SK-N-SH (cell line): ENCODE data around the gene AHNAK2. TPM values are rescaled to one million over a fixed set of nuclear protein-coding genes. Genes with fewer than 3 reads are reported as not detected.

Experiments
- CTCF ChIA-PET: fragments of 300-600, 350-600 bp; formaldehyde crosslinking; extraction: SDS; loops from one replicate; lab custom pipeline; 2021; lab: Yijun Ruan, JAX
- POLR2A ChIA-PET: fragments of 350-600 bp; sonication (Branson Sonifier 250); formaldehyde crosslinking; extraction: SDS; loops from one replicate; lab custom pipeline; 2020; ENCODE audit warnings: antibody characterized with exemption, inconsistent platforms; lab: Yijun Ruan, JAX
- DNase-seq: peaks from one replicate; pipeline ENCODE4 v3.0.0; 2012
- H2AFZ ChIP-seq: fragments of 200-600 bp; sonication (generic); 2 replicates; pipeline ENCODE4 v1.8.1; 2016; ENCODE audit warnings: antibody characterized with exemption, mild to moderate bottlenecking, low read depth
- H3F3A ChIP-seq: fragments of 200-600 bp; sonication (generic); replicated peaks from 2 replicates; pipeline ENCODE3; 2016; ENCODE audit warnings: antibody characterized with exemption, mild to moderate bottlenecking; ENCODE audit not compliant: insufficient read depth
- H3K27ac ChIP-seq, 2 experiments: fragments of 200-500 bp in 1 of 2; fragments of 200-600 bp in 1 of 2; sonication (Bioruptor generic) in 1 of 2; sonication (generic), shearing (Covaris generic) in 1 of 2; 2 replicates each; pipeline versions ENCODE4 v1.5.1 to v1.6.1; 2014 to 2016; ENCODE audit warnings: low read depth in 2 of 2, inconsistent platforms in 1 of 2, low read length in 1 of 2, mild to moderate bottlenecking in 1 of 2, mixed read lengths in 1 of 2
- H3K27me3 ChIP-seq: fragments of 200-600 bp; sonication (generic), shearing (Covaris generic); 2 replicates; pipeline ENCODE4 v1.6.1; 2016; ENCODE audit warnings: mixed run types; ENCODE audit not compliant: insufficient read depth
- H3K36me3 ChIP-seq, 2 experiments: fragments of 200-500 bp in 1 of 2; fragments of 200-600 bp in 1 of 2; sonication (Bioruptor generic) in 1 of 2; sonication (generic) in 1 of 2; replicated peaks in 1 of 2; 2 replicates each; pipeline versions ENCODE3 to v1.5.1; 2014 to 2016; ENCODE audit warnings: low read length in 1 of 2, mild to moderate bottlenecking in 1 of 2; ENCODE audit not compliant: insufficient read depth in 2 of 2, control insufficient read depth in 1 of 2
- H3K4me1 ChIP-seq, 2 experiments: fragments of 200-500 bp in 1 of 2; fragments of 200-600 bp in 1 of 2; sonication (Bioruptor generic) in 1 of 2; sonication (generic), shearing (Covaris generic) in 1 of 2; 2 replicates each; pipeline versions ENCODE4 v1.5.1 to v1.6.1; 2014 to 2016; ENCODE audit warnings: low read depth in 1 of 2, low read length in 1 of 2, mixed run types in 1 of 2; ENCODE audit not compliant: insufficient read depth in 2 of 2, control insufficient read depth in 1 of 2
- H3K4me2 ChIP-seq: fragments of 200-600 bp; sonication (generic), shearing (Covaris generic); 2 replicates; pipeline ENCODE4 v1.6.1; 2017; ENCODE audit warnings: mixed run types
- H3K4me3 ChIP-seq, 2 experiments: fragments of 200-500 bp in 1 of 2; fragments of 200-600 bp in 1 of 2; sonication (Bioruptor generic) in 1 of 2; sonication (generic), shearing (Covaris generic) in 1 of 2; 2 replicates each; pipeline versions ENCODE4 v1.5.1 to v1.8.1; 2014 to 2016; ENCODE audit warnings: low read depth in 2 of 2, inconsistent platforms in 1 of 2, low read length in 1 of 2, mild to moderate bottlenecking in 1 of 2, mixed read lengths in 1 of 2, moderate library complexity in 1 of 2
- H3K79me2 ChIP-seq: fragments of 200-600 bp; sonication (generic); 2 replicates; pipeline ENCODE4 v1.8.1; 2017; ENCODE audit warnings: mild to moderate bottlenecking; ENCODE audit not compliant: insufficient read depth
- H3K9ac ChIP-seq: fragments of 200-600 bp; sonication (generic); 2 replicates; pipeline ENCODE4 v1.6.1; 2017; ENCODE audit warnings: mixed run types
- H3K9me2 ChIP-seq: fragments of 200-600 bp; sonication (generic); 2 replicates; pipeline ENCODE4 v1.6.1; 2017; ENCODE audit warnings: mixed run types
- H3K9me3 ChIP-seq: fragments of 200-600 bp; sonication (generic); 2 replicates; pipeline ENCODE4 v1.6.1; 2017; ENCODE audit warnings: mixed run types, mild to moderate bottlenecking, moderate library complexity
- H4K20me1 ChIP-seq: fragments of 200-600 bp; sonication (generic); 2 replicates; pipeline ENCODE4 v1.6.1; 2017; ENCODE audit warnings: mild to moderate bottlenecking, mixed run types; ENCODE audit not compliant: insufficient read depth
- EZH2phosphoT487 ChIP-seq: fragments of 200-600 bp; sonication (generic); IDR thresholded peaks from 2 replicates; pipeline ENCODE4 v1.6.1; 2017; ENCODE audit warnings: low read depth, mixed run types, mild to moderate bottlenecking, antibody characterized with exemption, moderate library complexity, borderline replicate concordance
- FOSL2 ChIP-seq: IDR thresholded peaks from 2 replicates; pipeline ENCODE4 v1.4.0; 2012; ENCODE audit warnings: low read depth, mild to moderate bottlenecking, moderate library complexity, borderline replicate concordance
- GABPA ChIP-seq: IDR thresholded peaks from 2 replicates; pipeline ENCODE4 v1.4.0; 2012; ENCODE audit warnings: low read depth, mild to moderate bottlenecking
- JUND ChIP-seq: IDR thresholded peaks from 2 replicates; pipeline ENCODE4 v1.4.0; 2012
- MAX ChIP-seq: IDR thresholded peaks from 2 replicates; pipeline ENCODE4 v1.4.0; 2012; ENCODE audit warnings: low read depth
- MXI1 ChIP-seq: IDR thresholded peaks from 2 replicates; pipeline ENCODE4 v1.6.1; 2012; ENCODE audit warnings: mild to moderate bottlenecking, low read depth, low read length, improper control_type of control experiment
- NFIC ChIP-seq: IDR thresholded peaks from 2 replicates; pipeline ENCODE4 v1.4.0; 2012; ENCODE audit warnings: borderline replicate concordance
- POLR2AphosphoS5 ChIP-seq: IDR thresholded peaks from 2 replicates; pipeline ENCODE4 v1.6.1; 2012; ENCODE audit warnings: low read depth, low read length
- RCOR1 ChIP-seq: fragments of 150-350 bp; IDR thresholded peaks from 2 replicates; pipeline ENCODE4 v1.6.1; 2017; ENCODE audit warnings: antibody characterized with exemption, low read length
- REST ChIP-seq: IDR thresholded peaks from 2 replicates; pipeline ENCODE4 v1.6.1; 2012; ENCODE audit warnings: mild to moderate bottlenecking, low read depth, low read length, moderate library complexity
- RFX5 ChIP-seq: IDR thresholded peaks from 2 replicates; pipeline ENCODE4 v1.6.1; 2012; ENCODE audit warnings: mild to moderate bottlenecking, improper control_type of control experiment, low read length
- SMC3 ChIP-seq: IDR thresholded peaks from 2 replicates; pipeline ENCODE4 v1.6.1; 2012; ENCODE audit warnings: low read depth, low read length, improper control_type of control experiment
- TAF1 ChIP-seq: IDR thresholded peaks from 2 replicates; pipeline ENCODE4 v1.6.1; 2012; ENCODE audit warnings: low read depth, mild to moderate bottlenecking, low read length, moderate library complexity, borderline replicate concordance
- TCF12 ChIP-seq: IDR thresholded peaks from 2 replicates; pipeline ENCODE4 v1.4.0; 2012
- USF2 ChIP-seq: fragments of 150-350 bp; IDR thresholded peaks from 2 replicates; pipeline ENCODE4 v1.6.1; 2017; ENCODE audit warnings: antibody characterized with exemption, low read length, low read depth, borderline replicate concordance
- YY1 ChIP-seq: IDR thresholded peaks from 2 replicates; pipeline ENCODE4 v1.4.0; 2012; ENCODE audit warnings: low read depth, mild to moderate bottlenecking
- WGBS: methylation state at CpG from one replicate; pipeline ENCODE4 v1.1.6; 2017; ENCODE audit warnings: low lambda C conversion rate; 5-methylcytosine and 5-hydroxymethylcytosine counted together
- polyA plus RNA-seq, 3 experiments: library from polyadenylated mRNA; depleted of rRNA; stranded (reverse); fragments of >200 nt; gene quantifications; 2 replicates each; pipeline ENCODE4 v1.2.3, GENCODE V29; 2012
- TF ChIP-seq, protein P1 (sequence below): IDR thresholded peaks from 2 replicates; pipeline ENCODE4 v1.4.0; 2012; ENCODE audit warnings: low read depth, borderline replicate concordance

Gene AHNAK2
- polyA plus RNA-seq, 1 of the 3 experiments (the other 2 are of a cell fraction) = 33.5 TPM

GRCh38 chr14:104973135-104973384 lies 5.1 kb downstream of the AHNAK2 start:
- no peak for DNase-seq
- Histone ChIP-seq H3K36me3 (no peaks in the 10 kb centered on the region), H3K27me3 (no peaks in the 10 kb centered on the region), H3K9ac (peak overlapping the region; percentile 76), H3K9me3 (no peaks in the 10 kb centered on the region), H4K20me1 (no peaks in the 10 kb centered on the region), H3K4me1 (peaks cover 52 to 55% of the 10 kb centered on the region in 2 experiments; a peak in 3 of 4 replicates), H3K9me2 (no peaks in the 10 kb centered on the region), H3K79me2 (peaks cover 70% of the 10 kb centered on the region; the same call in 1 of the 2 replicates), H3K4me2 (peak overlapping the region; percentile 90), H2AFZ (no peak overlapping the region), H3F3A (peaks cover 20% of the 10 kb centered on the region), H3K27ac (peak overlapping the region; percentile 55 to 93), H3K4me3 (peak overlapping the region in 1 of 2 experiments; percentile 33; a peak in 1 of 4 replicates)
- ChIA-PET CTCF (interaction anchor here (1.1 to 11.2 kb wide), 6 partner anchors 24 to 121 kb away, joined by 3 to 284 read pairs (median 4); no protein-coding TSS in a partner anchor), POLR2A (no interaction called here)
- WGBS = 20% methylated on average over 1 of the region's 12 CpGs
- TF ChIP-seq EZH2phosphoT487 (no peak), JUND (peak; percentile 95; the same call in 1 of the 2 replicates), YY1 (no peak), SMC3 (no peak), TAF1 (peak; percentile 48), MXI1 (no peak), NFIC (no peak), MAX (no peak; the same call in 1 of the 2 replicates), RCOR1 (no peak), RFX5 (no peak), REST (0 out of 2 replicates have a peak, but pooled peaks have one; percentile 29), TCF12 (no peak), FOSL2 (peak; percentile 97; the same call in 1 of the 2 replicates), GABPA (no peak), USF2 (no peak), POLR2AphosphoS5 (no peak)
- TF ChIP-seq, protein P1, sequence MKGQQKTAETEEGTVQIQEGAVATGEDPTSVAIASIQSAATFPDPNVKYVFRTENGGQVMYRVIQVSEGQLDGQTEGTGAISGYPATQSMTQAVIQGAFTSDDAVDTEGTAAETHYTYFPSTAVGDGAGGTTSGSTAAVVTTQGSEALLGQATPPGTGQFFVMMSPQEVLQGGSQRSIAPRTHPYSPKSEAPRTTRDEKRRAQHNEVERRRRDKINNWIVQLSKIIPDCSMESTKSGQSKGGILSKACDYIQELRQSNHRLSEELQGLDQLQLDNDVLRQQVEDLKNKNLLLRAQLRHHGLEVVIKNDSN = no peak
- TF ChIP-seq, all 33 proteins: peak for 4
